Astrocyte (in vitro differentiated cells and primary cell): ENCODE measurements around the gene HAUS3.

Experiments used
- CTCF ChIP-seq: IDR thresholded peaks from 2 replicates; pipeline ENCODE4 v1.5.1; 2011; ENCODE audit warnings: low read depth, mild to moderate bottlenecking, inconsistent platforms, low read length, moderate library complexity; ENCODE audit not compliant: insufficient read depth
- EZH2 ChIP-seq: IDR thresholded peaks from 2 replicates; pipeline ENCODE4 v1.6.1; 2012; ENCODE audit warnings: mild to moderate bottlenecking, low read length, inconsistent platforms; ENCODE audit not compliant: insufficient read depth

- TF ChIP-seq CTCF (no peak), EZH2 (no peak)
Observed at GRCh38 chr4:2287594-2287915, 45.6 kb upstream of the HAUS3 start.
